GM18870 (cell line): ENCODE results near the gene GNB1L.

Source experiments
- ATAC-seq: cut with Tn5 transposase; IDR thresholded peaks from one replicate; pipeline ENCODE4 v1.9.1; 2021; ENCODE audit warnings: moderate library complexity; ENCODE audit not compliant: unreplicated experiment

Gene GNB1L

GRCh38 chr22:19826619-19826950 lies 28.1 kb downstream of the GNB1L start:
- no peak for ATAC-seq

GRCh38 chr22:19825904-19826618 lies 28.6 kb downstream of the GNB1L start:
- ATAC-seq = no peak

GRCh38 chr22:19824926-19825339 lies 29.7 kb downstream of the GNB1L start:
- no peak for ATAC-seq

- no peak for ATAC-seq
Measured at GRCh38 chr22:19824212-19824925, 30.3 kb downstream of the GNB1L start.

- ATAC-seq = no peak
Measured at GRCh38 chr22:19823902-19824211, 30.8 kb downstream of the GNB1L start.

- no peak for ATAC-seq
Measured at GRCh38 chr22:19823191-19823901, 31.3 kb downstream of the GNB1L start.

- no peak for ATAC-seq
Measured at GRCh38 chr22:19822301-19823117, 32.2 kb downstream of the GNB1L start.

- no peak for ATAC-seq
Measured at GRCh38 chr22:19821523-19822300, 33.0 kb downstream of the GNB1L start.

GRCh38 chr22:19820880-19821522 lies 33.7 kb downstream of the GNB1L start:
- no peak for ATAC-seq

GRCh38 chr22:19819911-19820879 lies 34.5 kb downstream of the GNB1L start:
- no peak for ATAC-seq

- no peak for ATAC-seq
Measured at GRCh38 chr22:19819208-19819910, 35.3 kb downstream of the GNB1L start.

- no peak for ATAC-seq
Measured at GRCh38 chr22:19818324-19819207, 36.1 kb downstream of the GNB1L start.

GRCh38 chr22:19816372-19817119 lies 38.1 kb downstream of the GNB1L start:
- ATAC-seq = no peak

GRCh38 chr22:19815823-19816290 lies 38.8 kb downstream of the GNB1L start:
- ATAC-seq = no peak

GRCh38 chr22:19815093-19815822 lies 39.4 kb downstream of the GNB1L start:
- ATAC-seq = no peak

- no peak for ATAC-seq
Measured at GRCh38 chr22:19814428-19814827, 40.2 kb downstream of the GNB1L start.
